IPS-11a (cell line): ENCODE results near the gene SUSD3.

Experiments used
- H3K4me3 ChIP-seq: one replicate; pipeline ENCODE4 v1.5.1; 2013; ENCODE audit warnings: low read depth, low read length, control low read depth

The SUSD3 gene

DNA sequence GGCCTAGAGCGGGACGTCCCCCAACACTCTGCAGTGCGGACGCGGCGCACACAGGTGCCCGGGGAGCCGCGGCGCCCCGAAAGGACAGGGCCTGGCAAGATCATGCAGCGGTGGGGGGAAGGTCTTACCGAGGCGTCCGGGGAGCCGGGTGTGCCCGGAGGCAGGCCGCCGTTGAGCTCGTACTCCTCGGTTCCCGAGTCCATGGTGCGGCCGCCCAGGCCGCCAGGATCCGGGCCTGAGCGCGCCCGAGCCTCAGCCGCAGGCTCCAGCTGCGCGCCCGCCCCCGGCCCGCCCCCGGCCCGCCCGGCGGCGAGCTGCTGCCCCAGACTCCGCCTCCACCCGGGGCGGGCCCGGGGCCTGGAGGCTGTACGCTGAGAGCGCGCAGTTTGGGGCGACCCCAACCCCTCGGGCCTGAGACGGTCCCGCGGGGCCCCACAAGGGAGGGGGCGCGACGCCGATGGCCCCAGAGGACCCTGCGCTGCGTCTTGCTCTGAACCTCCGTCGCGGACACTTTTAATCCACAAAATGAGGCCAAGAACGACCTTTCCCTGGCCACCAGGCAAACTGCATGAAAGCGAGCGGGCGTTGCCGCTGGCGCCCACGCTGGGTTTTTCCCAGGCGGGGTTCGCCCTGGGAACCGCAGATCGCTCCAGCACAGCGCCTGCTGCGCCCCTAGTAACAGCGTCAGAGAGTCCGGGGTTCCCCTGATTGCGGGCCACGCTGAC is 75.7 kb downstream of the SUSD3 start, which contains the start of gene NINJ1:
Gene NINJ1 (minus strand): TSS at position 237 of the 725 bp plus-strand sequence. CDS start 34 bp downstream, at position 203.
- H3K4me3 ChIP-seq: peak within 1 kb of the TSS; percentile 60
